Fibroblast of skin of abdomen (primary cell): ENCODE measurements around the gene FECH. TPM values are rescaled to one million over a fixed set of nuclear protein-coding genes. Genes with fewer than 3 reads are reported as not detected.
A peak's percentile ranks its signal among the peaks of the same experiment; 100 is the strongest.
"Not testable (repeated sequence)": the region's sequence is repeated elsewhere in the genome, so short reads cannot be mapped to it uniquely, and the experiment has no call there.

Experiments
- DNase-seq: peaks from one replicate; pipeline ENCODE4 v3.0.0-alpha.2; 2013
- polyA plus RNA-seq, 2 experiments: library from polyadenylated mRNA; unstranded; fragments of 120-200 nt; gene quantifications; one replicate each; pipeline ENCODE4 v1.2.1, GENCODE V29; 2013; ENCODE audit not compliant: insufficient read length in 2 of 2

Gene FECH, protein sequence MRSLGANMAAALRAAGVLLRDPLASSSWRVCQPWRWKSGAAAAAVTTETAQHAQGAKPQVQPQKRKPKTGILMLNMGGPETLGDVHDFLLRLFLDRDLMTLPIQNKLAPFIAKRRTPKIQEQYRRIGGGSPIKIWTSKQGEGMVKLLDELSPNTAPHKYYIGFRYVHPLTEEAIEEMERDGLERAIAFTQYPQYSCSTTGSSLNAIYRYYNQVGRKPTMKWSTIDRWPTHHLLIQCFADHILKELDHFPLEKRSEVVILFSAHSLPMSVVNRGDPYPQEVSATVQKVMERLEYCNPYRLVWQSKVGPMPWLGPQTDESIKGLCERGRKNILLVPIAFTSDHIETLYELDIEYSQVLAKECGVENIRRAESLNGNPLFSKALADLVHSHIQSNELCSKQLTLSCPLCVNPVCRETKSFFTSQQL
- 32.2 TPM for polyA plus RNA-seq (2013, experiment 1 of 2; ENCODE audit: insufficient read length)
- polyA plus RNA-seq (2013, experiment 2 of 2; ENCODE audit: insufficient read length): 31.3 TPM

DNA sequence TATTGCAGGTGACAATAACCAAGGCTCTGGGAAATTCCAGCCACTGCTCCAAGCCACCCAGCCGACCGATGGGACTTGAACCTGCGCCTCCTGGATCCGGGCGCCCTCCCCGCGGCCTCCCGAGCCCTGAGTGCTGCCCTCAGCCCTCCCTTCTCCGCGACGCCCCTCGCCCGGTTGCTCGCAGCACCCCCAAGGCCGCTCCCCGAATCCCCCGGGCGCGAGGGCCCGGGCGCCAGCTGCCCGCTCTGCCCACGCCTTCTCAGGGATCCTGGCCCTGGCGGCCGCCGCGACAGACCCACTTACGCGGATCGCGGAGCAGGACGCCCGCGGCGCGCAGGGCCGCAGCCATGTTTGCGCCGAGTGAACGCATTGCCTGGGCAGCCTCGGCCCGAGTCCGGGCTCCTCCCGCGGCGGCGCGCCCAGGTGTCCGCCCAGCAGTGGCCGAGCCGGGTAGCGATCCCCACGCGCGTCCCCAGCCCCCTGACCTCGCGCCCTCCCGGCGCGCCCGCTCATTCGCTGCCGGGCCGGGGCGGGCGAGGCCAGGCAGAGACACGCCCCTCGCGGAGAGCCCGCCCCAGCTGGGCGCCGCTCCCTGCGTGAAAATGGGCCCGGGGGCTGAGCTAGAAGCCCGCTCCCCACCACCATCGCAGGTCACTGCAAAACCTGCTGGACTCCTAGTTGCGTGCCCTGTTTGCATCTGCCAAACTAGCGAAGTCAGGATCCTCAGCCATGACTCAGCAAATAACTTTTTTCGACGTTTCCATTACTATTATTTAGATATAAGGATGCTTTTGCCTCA, at the start of gene FECH:
TSS of gene FECH (minus strand) at position 452 of the 799 bp plus-strand sequence. CDS start at position 370, 82 bp downstream.
- DNase-seq: peak; percentile 62

DNA sequence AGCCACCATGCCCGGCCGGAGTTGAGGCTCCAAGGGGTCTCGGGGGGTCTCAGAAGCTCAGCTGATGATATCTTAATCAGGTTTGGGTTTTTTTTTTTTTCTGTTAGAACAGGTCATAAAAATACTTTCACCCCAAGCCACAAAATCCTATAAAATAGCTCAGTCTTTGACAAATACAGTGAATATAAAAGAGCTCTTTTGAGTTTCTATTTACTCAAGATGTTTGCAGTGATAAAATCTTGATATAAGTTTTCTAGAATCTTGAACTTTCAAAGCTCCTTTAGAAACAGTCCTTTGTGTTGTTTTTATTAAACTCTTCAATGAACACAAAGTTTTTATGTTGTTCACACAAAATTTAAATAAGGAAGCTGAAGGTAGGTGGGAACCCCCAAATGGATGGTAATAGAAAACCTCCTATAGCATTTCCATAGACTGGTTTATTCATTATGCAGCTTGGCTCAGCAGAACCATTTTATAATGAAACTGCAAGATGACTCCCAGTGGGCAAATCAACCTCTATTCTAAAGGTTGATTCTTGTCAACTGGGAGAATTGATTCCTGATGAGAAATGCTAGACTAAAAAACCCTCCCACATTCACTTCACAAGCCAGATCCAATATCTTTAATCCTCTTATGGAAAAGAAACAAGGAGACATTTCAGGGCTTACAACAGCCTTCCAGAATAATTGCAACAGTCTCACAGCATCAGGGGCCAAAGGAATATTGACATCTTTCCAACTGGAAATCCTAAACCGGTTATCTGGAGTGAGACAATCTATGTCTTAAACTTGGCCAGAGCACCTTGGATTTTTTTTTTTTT, 48.7 kb upstream of the FECH start:
- no peak for DNase-seq

DNA sequence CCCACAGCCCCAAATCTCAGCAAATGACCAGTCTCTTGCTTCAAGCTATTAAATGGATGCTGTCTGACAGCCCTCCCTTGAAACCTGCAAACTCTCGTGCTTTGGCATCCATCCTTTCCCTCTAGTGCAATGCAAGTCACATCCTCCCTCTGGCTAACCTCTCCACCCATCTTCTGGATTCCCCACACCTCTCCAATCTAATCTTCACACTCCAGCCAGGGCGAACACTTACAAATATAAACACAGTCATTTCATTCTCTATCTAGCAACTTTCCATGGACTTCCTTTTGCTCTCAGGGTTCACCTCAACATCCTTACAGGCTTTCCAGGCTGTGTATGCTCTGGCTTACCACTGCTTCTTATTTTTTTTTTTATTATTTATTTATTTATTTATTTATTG, 45.2 kb upstream of the FECH start:
- DNase-seq: no peak

DNA sequence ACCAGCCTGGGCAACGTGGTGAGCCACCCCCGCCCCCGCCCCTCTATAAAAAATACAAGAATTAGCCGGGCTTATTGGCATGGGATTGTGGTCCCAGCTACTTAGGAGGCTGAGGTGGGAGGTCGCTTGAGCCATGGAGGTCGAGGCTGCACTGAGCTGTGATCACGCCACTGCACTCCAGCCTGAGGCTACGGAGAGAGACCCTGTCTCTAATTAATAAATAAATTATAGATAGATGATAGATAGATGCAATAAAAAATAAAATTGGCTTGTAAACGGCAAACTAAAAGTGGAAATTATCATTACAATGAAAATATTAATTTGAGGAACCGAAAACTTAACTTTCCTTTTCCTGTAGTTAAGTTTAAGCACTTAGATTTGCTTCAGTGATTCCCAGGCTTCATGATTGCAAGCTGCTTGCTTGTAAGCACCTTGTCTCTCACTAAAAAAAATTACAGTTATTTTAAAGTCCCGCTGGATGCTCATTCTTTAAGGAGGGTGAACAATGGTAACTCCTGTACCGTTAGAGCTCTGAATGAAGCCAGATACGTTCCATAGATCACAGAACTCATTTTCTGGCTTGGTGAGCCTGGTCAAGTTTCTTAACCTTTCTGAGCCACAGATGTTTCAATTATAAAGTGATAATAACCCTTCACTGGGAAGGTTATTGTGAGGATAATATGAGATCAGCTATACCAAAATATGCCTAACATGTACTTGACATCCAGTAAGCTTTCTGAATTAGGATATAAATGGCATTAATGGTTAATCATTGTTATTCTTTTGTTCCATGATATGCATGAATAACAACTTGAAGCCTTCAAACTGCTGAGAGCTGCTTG, 44.5 kb upstream of the FECH start:
- DNase-seq: no peak

DNA sequence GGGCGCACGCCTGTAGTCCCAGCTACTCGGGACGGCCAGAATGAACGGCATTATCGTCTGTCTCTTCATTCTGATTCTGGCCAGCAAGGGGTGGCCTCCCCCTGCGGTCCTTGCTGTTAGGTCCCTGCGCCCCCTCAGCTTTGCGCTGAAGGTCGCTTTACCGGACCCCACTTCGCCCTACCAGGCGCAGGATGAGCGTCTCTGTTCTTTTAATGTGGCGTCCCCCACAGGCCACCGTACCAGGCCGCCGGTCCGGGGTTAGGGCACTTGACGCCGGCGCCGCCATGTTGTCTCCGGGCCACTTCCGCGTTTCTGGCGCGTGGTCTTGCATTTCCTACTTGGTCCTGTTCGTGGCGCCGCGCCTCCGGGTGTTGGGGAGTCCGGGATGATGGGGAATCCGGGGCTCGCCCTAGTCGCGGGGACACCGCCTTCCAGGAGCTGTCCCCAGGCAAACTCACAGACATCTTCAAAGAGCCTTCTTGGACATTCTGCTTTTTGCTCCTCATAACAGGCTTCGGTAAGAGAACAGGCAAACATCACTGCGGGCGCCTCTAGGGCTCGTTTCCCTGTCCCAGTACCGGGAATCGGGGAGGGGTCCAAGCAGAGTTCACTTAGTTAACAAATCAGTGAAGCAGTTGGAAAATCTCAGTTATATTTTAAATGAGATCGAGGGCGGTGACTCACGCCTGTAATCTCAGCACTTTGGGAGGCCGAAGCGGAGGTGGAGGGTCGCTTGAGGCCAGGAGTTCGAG, 43.7 kb upstream of the FECH start:
- DNase-seq: peak; percentile 97

DNA sequence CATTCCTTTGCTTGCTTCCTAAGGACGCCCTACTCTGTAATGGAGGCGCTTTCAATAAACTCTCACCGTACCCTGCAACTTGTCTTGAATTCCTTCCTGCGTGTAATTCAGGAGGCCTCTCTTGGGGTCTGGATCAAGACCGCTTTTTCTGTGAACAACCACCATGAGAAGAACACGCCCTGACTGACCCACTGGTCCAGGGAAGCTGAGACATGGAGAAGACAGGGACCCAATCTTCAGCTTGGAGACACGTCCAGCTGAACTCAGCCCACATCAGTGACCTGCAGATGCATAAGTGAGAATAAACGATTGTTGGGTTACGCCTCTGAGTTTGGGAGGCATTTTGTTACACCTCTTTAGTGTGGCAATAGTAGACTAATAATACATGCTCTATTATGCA, 42.9 kb upstream of the FECH start:
- no peak for DNase-seq

DNA sequence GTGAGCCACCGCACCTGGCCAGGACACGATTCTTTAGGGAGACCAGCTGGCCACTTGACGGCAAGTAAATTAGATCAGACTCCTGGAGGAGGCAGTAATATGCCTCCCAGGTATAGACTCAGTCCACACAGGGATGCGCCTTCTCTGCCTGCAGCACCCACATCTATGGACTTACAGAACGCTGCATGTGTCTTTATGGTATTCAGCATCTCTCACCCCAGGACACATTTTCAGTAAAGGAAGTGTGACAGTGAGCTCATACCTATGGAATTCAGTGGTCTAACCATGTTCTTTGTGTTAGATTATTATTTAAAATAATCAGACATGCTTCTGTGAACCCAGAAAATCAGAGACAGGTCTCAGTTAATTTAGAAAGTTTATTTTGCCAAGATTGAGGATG, 41.0 kb upstream of the FECH start:
- peak; percentile 69 for DNase-seq

DNA sequence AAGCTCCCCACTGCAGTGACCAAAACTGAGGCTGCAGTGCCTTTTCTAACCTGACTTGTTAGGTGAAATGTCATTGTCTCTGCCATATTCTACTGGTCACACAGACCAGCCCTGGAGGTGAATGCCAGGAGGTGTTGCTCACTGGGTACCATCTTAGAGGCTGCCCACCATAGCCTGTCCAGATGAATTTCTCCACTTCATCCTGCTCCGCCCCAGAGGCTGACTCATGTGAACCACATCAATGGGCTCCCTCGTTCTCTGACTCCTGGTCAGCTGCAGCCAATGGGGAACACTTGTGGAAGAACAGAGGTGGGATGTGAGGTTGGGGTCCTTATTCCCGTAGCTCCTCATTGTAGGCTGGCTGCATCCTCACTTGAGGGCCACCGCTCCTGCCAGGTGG, 38.5 kb upstream of the FECH start:
- peak; percentile 12 for DNase-seq

DNA sequence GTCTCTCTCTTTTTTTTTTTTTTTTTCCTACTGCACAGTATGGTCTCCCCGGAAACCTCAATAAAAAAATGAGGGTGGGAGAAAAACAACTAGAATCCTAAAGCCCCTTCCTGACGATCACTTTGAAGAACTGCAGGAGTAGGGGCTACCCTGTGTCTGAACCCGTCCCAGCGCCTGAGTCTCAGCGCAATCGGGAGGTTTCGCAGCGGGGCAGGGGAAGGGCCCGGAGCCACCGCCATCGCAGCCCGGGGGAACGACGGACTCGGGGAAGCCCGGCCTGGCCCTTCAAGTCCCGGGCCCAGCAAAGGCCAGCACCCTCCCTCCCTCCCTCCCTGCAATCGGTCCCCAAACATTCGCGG, 34.7 kb upstream of the FECH start:
- DNase-seq: no peak

DNA sequence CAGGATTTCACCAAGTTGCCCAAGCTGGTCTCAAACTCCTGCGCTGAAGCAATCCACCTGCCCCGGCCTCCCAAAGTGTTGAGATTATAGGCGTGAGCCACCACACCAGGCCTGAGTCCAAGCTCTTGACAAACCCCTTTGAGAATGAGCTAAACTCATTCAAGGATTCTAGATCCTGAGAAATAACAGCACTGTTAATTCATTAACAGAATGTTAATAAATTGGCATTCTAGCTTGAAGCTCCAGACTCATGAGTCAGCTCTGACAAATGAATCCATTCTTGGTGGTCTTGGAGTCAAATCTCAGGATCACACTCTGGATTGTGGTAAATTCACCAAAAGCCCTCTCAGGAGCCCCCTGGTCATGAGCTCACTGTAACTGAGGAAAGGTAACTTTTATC, 33.4 kb upstream of the FECH start:
- DNase-seq: peak; percentile 17

DNA sequence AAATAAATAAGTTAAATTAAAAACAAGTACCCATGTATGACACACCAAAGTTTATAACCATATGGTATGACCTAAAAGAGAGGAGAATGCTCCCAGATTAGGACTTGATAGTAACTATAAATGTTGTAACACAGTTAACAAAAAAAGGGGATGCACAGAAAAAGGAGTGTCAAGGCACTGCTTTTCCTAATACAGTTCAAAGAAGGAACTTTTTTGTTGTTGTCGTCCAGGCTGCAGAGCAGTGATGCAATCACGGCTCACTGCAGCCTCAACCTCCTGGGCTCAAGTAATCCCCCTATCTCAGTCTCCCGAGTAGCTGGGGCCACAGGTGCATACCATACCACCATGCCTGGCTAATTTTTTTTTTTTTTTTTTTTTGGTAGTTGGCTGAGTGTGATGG, 32.4 kb upstream of the FECH start:
- no peak for DNase-seq

DNA sequence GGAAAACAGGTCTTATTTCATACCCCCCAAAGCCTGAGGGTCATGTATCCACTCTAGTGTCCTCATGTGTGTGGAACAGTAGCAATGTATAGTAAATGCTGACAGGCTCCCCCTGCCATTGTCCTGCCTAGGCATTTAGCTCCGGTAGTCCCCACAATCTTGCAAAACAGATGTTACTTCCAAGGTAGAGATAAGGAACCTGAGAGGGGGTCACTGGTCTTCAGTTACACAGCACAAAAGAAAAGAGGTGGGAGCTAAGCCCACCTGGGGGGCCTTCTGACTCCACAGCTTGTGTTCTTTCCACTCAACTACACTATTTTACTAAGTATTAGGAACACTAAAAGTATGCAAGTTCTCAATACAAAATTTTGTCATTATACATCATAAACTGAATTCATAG, 17.4 kb upstream of the FECH start:
- DNase-seq: no peak

DNA sequence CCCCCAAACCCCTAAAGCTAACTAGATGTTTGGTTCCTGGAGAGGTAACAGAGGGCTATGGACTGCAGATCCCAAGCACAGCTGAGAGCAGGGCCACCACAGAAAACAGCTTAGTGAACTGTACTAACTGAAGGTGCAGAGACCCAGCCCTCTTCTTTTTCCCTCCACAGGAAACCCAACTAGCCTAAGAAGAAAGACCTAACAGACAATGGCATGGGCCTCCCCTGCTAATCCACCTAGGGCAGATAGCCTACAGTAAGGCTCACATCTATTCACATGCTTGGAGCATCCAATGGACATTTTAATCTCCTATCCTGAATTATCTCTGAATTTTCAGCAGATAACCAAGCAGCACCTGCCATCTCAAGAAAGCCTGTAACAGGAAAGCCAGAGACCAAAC, 8.8 kb upstream of the FECH start:
- no peak for DNase-seq

DNA sequence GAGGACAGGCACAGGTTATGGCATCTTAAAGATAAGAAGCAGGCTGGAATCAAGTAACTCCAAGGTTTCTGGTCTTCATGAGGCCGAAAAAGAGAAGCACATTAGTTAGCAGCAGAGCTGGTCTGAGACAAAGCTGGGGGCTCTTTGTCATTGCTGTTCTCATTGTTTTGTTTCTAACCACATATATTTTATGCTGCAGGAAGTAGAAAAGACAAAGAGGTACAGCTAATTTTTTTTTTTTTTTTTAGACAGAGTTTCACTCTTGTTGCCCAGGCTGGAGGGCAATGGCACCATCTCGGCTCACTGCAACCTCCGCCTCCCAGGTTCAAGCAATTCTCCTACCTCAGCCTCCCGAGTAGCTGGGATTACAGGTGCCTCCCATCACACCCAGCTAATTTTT, 6.2 kb upstream of the FECH start:
- DNase-seq: not testable (repeated sequence)

DNA sequence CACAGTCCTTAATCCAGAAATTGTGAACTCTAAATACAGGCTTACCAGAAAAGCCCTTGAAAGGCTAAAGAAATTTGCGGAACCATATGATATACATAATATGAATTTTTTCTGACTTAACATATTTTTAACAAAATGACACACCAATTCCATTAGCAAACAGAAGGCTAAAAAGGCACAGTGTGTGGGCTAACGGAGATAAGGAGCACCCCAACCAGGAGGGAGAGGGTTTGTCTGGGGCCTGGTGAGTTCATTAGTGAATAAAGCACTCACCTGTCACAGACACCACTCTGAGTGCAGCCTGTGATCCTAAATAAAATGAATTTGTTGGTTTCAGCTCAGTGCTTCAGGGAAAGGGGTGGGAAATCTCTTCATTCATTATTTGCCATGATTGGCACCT, 2.7 kb upstream of the FECH start:
- no peak for DNase-seq

DNA sequence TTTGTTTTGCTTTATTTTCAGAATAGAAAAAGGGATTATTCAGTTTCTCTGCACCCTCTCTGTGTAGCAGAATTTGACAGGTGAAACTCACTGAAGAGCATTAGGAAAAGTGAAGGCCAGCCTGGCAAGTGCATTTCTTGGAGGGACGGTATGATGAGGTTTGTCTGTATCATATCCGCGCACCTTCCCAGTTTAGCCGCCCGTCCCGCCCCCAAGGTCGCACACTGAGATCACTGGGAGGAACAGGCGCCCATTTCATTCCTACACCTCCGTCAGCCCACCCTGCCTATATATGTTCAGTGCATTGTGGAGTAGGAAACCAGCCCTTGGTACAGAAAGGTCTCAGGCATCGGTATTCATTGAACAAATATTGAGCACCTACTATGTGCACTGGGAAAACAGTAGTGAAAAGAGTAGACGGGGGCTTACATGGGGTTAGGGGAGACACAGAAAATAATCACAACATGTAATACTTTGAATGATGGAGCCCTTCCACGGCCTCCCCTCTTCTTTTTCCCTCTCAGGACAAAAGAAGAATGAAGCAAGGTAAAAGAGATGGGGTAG, 678 bp upstream of the FECH start:
- no peak for DNase-seq

DNA sequence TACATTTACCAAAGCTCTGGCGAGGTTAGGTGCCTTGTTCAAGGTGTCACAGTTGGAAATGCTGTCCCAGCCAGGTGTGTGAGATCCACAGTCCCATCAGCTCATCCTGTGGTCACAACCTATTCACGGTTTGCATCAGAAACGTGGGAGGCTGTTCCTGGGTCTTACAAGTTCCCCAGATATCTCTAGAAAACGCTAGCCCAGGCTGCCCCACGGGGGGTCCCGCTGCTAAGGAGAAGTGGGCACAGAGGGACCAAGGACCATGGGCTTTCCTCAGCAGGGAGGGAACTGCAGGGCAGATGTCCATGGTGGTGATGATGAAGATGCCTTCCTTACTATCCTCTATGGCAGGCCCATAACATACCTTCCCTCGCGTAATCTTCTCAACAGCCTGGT, 649 bp downstream of the FECH start:
- DNase-seq: no peak

DNA sequence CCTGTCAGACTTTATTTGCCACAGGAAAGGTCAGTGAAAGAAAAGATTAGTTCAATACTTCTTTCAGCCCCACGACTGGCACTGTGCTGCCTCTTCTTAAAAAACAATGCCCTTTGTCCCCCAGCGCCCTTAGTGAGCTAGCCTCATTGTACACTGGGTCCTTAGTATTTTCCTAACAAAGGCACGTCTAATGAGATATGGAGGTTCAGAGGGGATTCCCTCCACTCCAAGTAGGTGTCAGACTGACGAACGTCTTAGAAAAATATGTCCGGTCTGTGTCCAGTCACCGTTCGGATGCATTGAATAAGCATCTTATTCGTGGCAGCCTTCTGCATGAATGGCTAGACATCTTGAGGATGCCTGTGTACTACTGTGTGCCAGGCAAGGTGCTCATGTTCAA, 1.1 kb downstream of the FECH start:
- no peak for DNase-seq

DNA sequence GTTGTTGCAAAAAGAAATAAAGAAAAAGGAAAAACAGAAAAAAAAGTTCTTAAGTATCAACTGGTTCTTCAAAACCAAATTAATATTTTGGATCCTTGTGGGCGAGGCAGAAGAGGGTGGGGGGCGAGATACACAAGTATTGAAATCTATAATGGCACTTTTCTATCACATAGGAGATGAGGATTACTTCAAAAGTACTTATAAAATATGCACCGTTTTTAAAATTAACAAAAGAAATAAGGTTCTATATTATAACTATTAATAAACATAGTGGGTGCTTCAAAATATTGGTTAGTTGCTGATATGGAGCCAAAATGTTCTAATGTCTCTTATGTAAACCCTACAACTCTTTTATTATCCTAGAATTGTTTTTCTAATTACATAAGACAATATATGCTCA, 2.1 kb downstream of the FECH start:
- no peak for DNase-seq

DNA sequence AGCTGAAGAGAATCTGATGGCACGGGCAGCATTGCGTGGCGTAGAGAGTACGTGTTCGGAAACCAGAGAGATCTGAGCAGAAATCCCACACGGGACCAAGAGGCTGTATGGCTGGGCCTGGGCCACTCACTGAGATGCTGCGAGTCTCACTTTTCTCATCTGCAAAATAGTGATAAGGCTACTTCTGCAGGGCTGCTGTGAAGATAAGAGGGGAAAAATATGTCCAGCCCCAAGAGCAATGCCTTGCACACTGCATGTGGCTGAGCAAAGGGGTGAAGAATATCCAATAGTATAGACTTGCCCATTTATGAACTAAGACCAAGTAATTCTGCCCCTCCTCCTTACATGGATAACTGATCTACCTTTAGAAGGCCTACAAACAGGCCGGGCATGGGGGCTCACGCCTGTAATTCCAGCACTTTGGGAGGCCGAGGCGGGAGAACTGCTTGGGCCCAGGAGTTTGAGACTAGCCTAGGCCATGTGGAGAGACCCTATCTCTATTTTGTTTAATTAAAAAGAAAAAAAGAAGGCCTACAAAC, 3.1 kb downstream of the FECH start:
- no peak for DNase-seq
